GM21381 (cell line): ENCODE data around the gene CDKN2AIP.

ENCODE experiments used
- ATAC-seq: cut with Tn5 transposase; IDR thresholded peaks from one replicate; pipeline ENCODE4 v1.9.1; 2021; ENCODE audit warnings: mild to moderate bottlenecking, moderate library complexity; ENCODE audit not compliant: unreplicated experiment

CDKN2AIP gene

GRCh38 chr4:183444214-183445096 lies at the start of gene CDKN2AIP:
Gene CDKN2AIP (plus strand): TSS chr4:183444636. CDS start chr4:183444798, 162 bp downstream.
- peak; percentile 84 for ATAC-seq

DNA sequence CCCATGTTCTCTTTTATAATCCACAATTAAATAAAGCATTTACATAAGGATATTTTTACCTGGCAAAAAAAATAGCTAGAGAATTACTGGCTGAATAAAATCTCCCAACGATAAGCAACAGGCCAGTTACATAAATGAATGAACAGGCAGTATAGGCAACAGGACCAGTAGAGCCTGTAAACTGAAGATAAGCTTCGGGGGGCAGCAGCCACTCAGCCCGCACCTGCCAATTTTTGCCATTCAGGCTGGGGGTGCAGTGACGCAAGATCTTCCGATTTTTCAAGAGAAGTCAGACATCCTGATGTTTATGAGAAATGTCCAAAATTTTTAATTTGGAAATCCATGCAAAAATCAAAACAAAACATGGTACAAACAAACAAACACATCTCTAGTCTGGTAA lies 49.0 kb upstream of the CDKN2AIP start:
- no peak for ATAC-seq

GRCh38 chr4:183396227-183396637 lies 48.2 kb upstream of the CDKN2AIP start:
- ATAC-seq = no peak

- no peak for ATAC-seq
Observed at GRCh38 chr4:183397741-183398297, 46.6 kb upstream of the CDKN2AIP start.

GRCh38 chr4:183398298-183399125 lies 45.9 kb upstream of the CDKN2AIP start:
- peak; percentile 87 for ATAC-seq

GRCh38 chr4:183399126-183399522 lies 45.3 kb upstream of the CDKN2AIP start:
- ATAC-seq = no peak

GRCh38 chr4:183399616-183400015 lies 44.8 kb upstream of the CDKN2AIP start:
- no peak for ATAC-seq

- no peak for ATAC-seq
Observed at GRCh38 chr4:183400035-183400434, 44.4 kb upstream of the CDKN2AIP start.

DNA sequence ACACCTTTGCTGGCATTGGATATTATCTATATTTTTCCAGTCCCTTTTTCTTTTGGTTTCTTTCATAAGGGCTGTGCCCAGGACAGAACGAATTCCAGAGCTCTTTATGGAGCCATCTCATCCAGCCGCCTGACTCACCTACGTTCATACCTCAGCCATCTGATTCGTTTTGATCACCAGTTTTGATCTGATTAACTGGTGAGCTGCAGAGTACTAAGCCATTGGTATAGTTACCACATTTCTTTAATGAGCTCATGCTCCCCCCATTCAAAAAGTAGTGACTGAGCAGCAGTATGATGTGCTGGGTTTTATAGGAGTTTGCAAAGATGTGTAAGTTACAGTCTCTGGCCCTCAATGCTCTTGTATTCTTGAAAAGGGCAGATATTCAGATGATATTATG lies 43.0 kb upstream of the CDKN2AIP start:
- ATAC-seq = no peak

DNA sequence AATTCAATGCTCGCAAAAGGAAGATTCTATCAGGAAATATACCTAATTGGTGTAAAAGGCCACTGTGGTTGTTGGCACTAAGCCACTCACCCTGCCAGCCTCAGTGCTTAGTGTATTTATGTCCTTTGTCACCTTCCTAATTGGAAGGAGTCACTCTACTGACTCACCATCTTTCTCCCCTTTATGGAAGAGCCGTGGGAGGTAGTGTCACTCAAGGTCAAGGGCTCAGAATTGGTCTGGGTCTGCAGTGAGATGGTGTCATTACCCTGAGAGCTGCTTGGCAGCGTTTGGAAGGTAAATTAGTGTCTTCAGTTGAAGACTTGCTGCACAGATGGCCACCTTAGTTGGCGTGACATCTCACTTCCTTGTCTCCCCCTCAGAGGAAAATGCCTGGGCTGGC lies 41.7 kb upstream of the CDKN2AIP start:
- no peak for ATAC-seq

GRCh38 chr4:183403486-183403885 lies 41.0 kb upstream of the CDKN2AIP start:
- ATAC-seq = no peak

GRCh38 chr4:183403961-183404360 lies 40.5 kb upstream of the CDKN2AIP start:
- no peak for ATAC-seq

DNA sequence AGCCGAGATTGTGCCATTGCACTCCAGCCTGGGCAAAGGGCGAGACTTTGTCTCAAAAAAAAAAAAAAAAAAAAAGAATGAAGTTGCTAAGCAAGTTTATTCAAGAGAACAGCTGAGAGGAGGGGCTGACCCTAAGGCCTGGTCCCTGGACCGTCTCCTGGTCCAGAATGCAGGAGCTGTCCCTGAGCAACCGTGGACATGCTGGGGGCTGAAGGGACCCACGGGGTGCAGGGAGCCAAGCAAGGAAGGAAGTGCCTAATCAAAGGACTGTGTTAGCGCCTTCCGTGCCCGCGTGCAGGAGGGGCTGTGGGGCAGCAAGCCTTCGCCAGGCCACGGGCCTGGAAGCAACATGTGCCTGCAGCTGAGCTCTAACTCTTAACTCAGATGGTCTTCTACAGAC lies 39.1 kb upstream of the CDKN2AIP start:
- ATAC-seq = no peak

DNA sequence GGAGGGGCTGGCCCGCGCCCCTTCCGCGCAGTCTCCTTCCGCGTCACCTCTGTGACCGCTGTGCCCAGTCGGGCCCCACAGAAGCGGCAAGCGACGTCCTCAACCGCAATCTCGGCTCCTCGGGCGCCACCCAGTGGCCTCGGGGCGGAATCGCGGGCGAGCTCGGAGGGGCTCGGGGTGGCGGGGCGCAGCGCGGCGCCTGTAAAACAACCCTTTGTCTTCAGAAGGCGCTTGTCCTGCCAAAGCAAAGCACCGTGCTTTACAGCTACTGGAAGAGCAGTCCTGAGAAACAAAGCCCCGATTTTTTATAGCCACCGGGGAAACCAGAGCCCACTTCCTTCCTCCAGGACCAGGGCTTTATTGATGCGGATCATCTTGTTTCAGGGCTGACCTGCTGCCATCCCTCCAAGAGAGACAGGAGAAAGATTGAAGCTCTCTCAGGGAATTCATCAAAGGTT lies 37.3 kb upstream of the CDKN2AIP start:
- ATAC-seq = peak; percentile 97

- no peak for ATAC-seq
Observed at GRCh38 chr4:183407635-183408464, 36.6 kb upstream of the CDKN2AIP start.

DNA sequence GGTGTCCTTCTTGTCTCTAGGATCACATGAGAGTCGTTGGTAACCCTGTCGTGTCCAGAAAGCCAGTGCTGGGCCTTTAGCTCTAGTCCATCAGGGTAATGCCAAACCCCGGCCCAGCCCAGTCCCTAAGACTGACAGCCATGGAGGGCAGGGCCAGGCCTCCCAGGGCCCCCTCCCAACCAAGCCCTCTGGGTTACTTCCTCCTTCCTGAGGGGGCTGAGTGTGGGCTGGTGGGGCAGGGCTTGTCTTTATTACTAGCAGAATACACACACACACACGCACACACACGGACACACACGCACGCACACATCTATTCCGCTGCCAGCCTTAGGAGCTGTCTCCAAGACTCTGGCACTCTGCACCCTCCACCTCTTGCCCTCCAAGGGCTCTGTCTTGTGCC lies 35.6 kb upstream of the CDKN2AIP start:
- ATAC-seq = no peak

- ATAC-seq = no peak
Observed at GRCh38 chr4:183409483-183409882, 35.0 kb upstream of the CDKN2AIP start.

DNA sequence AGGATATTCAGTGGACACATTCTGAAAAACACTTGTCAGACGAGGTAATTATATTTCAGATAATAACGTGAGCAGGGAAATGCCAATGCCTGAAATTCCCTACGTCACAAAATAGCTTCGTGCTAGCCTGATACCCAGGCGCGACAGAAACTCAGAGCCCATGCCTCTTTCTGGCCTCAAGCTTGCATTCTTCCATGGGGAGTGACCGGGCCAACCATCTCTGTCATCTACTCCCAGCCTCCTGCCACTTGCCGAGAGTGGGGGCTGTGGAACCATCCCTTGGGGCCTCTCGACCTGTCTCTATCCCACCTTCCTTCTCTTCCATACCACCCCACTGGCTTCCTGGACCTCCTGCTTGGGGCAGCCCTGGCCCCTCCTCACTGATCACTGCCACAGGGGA lies 34.5 kb upstream of the CDKN2AIP start:
- no peak for ATAC-seq

DNA sequence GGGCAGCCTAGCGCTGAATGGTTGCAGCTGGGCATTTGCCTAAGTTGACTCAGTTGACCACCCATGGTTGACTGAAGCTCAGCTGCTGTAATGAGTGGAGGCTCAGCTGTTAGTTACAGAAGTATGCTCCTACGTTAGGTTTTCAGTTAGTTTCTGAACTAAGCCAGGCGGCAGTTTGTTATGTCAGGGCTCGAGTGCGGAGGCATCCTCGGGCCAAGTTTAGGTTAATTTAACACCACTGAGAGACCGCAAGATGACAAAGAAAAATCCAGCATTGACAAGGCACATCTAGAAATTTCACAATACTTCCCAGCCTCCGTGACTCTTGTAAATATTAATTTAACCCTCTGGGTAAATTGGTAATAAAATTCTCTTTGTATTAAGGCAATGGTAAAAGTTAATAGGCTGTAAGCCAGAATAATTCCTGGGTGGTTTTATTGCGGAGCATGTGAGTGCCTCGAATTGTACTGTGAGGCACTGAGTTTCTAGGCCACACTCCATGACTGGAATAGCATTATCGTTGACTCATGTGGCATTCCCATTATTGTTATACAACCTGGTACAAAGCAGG lies 33.1 kb upstream of the CDKN2AIP start:
- peak; percentile 39 for ATAC-seq

GRCh38 chr4:183412821-183413220 lies 31.6 kb upstream of the CDKN2AIP start:
- no peak for ATAC-seq
